Islet precursor cell (in vitro differentiated cells): ENCODE measurements around the gene NRTN.
"Not testable (repeated sequence)": the region's sequence is repeated elsewhere in the genome, so short reads cannot be mapped to it uniquely, and the experiment has no call there.

ENCODE experiments used
- DNase-seq: peaks from one replicate; pipeline ENCODE4 v3.0.0-alpha.2; 2018

Gene NRTN

DNA sequence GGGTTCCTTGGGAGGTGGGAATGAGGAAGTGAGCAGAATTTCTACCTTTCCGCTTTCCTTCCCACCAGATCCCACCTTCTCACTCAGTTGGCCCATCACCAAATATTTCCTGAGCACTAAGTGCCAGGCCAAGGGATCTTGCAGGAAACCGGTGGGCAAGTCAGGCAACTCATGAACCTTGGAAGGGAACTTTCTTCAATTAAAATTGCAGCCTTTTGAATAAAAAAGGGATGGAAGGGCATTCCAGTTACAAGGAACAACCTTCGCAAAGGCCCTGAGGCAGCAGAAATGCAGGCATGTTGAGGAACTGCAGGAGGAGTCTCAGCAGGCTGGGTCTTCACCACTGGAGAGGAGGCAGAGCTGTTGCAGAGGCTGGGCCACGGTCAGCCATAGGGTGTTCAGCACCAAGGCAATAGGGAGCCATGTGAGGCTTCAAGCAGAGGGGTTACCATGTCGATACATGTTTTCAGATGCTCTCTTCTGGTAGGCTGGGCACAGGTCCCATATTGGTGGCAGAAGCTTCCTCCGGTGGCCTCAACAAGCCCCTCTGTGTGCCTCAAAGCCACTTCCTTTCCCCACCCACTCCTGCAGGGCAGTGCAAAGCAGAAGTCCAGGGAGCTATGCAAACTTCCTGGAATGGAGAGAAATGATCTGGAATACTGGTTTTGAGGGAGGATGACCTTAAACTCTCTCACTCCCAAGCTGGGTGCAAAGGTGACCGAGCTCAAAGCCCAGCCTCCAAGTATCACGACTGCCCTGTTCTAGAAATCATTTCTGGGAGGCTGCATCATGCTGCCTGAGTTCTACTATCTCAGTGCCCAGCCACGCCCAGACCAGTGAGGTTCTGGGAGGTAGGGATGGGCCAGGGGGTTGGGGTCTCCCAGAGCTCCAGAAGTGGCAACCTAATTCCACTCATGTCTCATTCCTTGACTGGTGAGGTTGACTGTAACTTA, 34.5 kb downstream of the NRTN start, which contains the start of gene FUT6:
Gene FUT6, minus strand, starts transcription at position 638 of the 953 bp plus-strand sequence. CDS start 7,135 bp downstream, outside the sequence.
- no peak for DNase-seq

DNA sequence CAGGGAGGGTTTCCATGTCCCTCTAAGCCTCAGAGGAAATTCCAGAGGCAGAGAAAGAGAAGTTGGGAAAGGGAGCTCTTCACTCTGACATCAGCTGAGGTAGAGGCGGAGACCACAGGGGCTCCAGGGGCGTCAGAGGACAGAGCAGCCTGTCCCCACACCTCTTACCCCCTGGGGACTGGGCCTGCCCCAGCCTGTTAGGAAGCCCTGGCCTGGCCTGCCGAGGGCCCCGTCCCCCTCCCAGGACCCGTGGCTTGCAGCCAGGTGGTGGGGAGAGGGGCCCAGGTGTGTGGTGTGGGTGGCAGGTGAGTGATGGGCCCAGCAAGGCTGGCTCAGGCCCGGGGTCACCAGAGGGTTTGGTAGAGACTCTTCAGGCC, 36.9 kb downstream of the NRTN start:
- not testable (repeated sequence) for DNase-seq

DNA sequence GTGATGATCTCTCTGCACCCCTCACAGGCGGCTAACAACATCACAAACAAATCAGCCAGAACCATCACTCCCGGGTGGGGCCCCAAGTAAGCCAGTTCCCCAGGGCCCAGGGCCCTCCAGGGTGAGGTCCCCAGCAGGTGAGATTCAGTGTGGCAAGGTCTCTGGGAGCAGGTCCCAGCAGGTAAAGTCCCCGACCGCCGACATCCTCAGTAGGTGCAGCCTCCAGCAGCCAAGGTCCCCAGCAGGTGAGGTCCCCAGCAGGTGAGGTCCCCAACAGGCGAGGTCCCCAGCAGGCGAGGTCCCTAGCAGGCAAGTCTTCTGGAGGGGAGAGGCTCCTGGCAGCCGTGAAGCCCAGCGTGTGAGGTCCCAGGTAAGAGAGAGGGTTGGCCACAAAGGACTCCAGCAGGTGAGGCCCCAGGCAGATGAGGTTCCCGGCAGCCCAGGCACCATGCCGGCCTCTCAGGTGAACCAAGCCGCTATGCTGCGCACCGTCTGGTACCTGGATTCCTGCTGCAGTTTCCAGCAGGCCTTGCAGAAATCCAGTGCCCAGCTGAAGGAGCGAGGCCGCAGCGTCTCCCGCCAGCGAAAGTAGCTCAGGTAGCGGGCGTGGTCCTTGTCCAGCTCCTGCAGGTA, 38.5 kb downstream of the NRTN start:
- DNase-seq: no peak

DNA sequence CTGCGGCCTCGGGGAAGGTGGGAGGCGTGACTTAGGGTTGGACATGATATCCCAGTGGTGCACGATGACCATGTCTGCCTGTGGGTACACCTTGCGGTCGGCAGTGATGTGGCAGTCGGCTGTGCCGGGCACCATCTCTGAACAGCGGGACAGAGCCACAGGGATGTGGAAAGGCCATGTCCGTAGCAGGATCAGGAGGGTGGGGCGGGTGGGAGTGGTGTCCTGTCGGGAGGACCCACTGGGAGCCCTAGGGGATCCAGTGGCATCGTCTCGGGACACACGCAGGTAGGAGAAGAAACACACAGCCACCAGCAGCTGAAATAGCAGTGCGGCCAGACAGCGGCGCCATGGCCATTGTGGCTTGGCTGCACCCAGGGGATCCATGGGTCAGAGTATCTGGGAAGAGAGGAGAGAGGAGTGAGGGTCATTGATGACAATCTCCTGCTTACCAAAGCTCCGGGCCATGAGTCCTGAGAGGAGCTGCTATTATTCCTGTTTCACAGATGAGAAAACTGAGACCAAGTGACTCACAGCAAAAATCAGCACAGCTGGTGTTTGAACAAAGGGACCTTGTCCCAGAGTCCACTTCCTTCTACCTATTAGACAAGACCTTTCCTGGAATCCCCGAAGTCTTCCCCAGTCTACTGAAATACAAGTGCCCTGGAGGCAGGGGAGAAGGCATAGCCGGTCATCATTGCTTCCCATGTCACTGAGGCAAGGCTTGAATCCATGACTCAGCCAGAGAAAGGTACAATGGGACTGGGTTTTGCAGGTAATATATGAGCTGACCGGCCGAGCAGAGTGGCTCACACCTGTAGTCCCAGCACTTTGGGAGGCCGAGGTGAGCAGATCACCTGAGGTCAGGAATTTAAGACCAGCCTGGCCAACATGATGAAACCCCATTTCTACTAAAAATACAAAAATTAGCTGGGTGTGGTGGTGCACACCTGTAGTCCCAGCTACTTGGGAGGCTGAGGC, 39.9 kb downstream of the NRTN start:
- peak; percentile 53 for DNase-seq

DNA sequence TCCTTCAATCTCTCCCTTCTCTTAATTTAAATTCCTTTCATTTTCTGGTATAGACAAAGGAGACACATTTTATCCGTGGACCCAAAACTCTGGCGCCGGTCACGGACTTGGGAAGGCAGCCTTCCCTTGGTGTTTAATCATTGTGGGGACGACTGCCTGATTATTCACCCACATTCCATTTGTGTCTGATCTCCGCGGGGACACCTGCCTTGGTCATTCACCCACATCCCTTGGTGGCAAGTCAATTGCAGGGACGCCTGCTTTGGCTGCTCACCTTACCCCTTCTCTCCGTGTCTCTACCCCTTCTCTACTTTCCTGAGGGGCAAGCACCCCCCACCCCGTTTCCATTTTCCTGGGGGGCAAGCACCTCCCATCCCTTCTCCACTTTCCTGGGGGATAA, 43.0 kb downstream of the NRTN start:
- DNase-seq: not testable (repeated sequence)

DNA sequence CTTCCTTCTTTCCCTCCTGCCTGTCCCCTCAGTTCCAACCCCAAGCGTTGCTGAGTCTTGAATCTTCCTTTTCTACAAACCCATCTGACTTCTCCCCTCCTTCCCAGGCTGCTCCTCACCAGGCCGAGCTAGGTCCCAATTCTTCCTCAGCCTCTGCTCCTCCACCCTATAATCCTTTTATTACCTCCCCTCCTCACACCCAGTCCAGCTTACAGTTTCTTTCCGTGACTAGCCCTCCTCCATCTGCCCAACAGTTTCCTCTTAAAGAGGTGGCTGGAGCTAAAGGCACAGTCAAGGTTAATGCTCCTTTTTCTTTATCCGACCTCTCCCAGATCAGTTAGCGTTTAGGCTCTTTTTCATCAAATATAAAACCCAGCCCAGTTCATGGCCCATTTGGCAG, 43.8 kb downstream of the NRTN start:
- DNase-seq: not testable (repeated sequence)

DNA sequence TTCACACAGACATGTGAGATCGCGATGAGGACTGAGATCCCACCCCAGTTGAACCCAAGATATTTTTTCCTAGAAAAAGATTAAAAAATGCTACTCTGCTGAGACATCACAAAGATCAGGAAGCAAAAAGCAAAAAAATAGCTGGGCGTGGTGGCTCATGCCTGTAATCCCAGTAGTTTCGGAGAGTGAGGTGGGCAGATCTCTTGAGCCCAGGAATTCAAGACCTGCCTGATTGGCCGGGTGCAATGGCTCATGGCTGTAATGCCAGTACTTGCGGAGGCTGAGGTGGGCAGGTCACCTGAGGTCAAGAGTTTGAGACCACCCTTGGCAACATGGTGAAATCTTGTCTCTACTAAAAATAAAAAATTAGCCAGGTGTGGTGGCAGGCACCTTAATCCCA, 45.3 kb downstream of the NRTN start:
- DNase-seq: no peak

DNA sequence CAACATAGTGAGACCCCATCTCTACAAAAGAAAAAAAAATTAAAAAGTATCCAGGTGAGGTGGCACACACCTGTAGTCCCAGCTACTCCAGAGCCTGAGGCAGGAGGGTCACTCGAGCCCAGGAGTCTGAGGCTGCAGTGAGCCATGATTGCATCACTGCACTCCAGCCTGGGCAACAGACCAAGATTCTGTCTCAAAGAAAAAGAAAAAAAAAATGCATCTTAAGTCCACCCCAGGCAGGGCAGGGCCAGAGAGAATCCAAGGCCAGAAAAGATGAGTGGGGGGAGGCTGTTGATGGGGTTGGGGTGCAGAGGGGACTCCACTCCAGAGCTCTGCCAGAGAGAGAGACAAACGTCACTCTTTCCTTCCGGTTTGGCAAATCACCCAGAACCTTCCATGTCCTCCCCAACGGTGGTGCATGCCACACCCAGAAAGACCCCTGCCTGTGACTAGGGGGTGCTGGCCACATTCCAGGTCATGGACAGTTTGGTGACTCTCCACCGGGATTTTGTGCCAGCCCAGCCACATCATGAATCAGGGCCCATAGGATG, 46.0 kb downstream of the NRTN start:
- DNase-seq: no peak

DNA sequence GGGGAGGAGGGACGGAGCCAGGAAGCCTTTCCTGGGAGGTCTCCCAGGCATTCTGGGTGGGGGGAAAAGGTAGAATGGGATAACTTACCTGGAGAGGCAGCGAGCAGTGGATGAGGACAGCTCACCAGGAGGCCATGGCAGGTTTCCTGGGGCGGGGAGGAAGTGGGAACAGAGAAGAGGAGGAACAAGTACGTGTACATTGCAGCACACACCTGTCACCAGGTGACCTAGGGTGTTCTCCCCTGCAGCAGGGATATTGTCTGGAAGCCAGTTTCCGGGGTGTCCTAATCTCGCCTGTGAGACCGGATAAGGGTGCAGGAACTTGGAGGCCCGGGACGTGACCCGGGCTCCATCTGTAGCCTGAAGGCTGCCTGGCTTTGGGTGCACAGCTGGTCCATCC, 46.4 kb downstream of the NRTN start, which contains the start of gene FUT3:
Gene FUT3, minus strand, starts transcription at position 148 of the 400 bp plus-strand sequence.
- no peak for DNase-seq

DNA sequence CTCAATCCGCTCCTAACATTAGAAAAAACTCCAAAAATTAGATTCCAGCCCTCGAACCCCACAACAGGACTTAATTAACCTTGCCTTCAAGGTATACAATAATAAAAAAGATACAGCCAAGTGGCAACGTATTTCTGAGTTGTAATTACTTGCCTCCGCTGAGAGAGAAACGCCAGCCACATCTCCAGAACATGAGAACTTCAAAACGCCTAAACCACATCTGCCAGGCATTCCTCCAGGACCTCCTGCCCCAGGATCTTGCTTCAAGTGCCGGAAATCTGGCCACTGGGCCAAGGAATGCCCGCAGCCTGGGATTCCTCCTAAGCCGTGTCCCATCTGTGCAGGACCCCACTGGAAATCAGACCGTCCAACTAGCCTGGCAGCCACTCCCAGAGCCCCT, 49.3 kb downstream of the NRTN start:
- not testable (repeated sequence) for DNase-seq

DNA sequence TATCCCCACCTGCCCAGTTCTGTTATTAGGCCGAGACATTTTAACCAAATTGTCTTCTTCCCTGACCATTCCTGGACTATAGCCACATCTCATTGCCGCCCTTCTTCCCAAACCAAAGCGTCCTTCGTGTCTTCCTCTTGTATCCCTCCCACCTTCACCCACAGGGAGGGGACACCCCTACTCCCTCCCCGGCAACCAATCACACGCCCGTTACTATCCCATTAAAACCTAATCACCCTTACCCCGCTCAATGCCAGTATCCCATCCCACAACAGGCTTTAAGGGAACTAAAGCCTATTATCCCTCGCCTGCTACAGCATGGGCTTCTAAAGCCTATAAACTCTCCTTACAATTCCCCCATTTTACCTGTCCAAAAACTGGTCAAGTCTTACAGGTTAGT, 50.3 kb downstream of the NRTN start:
- DNase-seq: not testable (repeated sequence)

DNA sequence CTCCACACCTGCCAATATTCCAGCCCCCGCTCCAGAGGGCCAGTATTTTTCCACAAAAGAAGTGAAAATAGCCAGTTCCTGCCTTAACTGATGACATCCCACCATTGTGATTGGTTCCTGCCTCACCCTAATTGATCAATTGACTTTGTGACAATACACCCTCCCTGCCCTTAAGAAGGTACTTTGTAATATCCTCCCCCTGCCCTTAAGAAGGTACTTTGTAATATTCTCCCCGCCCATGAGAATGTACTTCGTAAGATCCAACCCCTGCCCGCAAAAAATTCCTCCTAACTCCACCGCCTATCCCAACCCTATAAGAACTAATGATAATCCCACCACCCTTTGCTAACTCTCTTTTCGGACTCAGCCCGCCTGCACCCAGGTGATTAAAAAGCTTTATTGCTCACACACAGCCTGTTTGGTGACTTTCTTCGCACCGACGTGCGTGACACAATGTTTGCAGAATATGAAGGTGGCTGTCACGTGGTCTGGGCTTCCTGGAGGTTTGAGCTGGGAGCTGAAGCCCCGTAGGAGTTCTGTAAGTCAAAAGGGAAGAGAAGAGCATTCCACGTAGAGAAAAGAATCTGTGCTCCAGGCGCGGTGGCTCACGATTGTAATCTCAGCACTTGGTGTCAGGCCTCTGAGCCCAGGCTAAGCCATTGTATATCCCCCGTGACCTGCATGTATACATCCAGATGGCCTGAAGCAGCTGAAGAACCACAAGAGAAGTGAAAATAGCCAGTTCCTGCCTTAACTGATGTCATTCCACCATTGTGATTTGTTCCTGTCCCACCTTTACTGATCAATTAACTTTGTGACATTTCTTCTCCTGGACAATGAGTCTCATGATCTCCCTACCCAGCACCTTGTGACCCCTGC, 52.6 kb downstream of the NRTN start:
- no peak for DNase-seq

DNA sequence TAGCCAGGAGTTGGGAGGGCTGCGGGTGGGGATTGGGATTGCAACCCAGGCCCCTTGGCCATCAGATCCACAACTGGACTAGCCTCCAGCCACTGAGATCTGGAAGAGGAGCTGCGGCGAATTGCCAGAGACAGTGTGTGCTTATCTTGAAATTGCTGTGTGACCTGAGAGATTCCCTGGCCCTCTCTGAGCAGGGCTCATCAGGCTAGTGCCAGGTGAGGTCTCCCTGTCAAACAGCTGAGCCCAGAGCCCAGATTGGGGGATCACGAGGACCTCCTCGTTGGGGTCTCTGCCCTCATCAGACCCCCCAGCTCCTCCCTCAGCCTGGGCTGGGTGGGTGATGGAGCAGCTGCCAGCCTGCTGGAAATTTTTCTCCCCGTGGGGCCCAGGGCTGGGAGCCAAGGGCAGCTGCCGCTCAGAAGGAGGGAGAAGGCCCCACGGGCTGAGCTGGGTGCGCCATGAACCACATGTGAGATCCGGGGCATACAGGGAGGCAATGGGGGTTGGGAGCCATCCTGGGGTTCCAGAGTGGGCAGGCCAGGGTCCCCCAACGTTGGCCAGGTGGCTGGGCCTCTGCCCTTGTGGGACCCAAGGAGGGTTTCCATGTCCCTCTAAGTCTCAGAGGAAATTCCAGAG, 58.3 kb downstream of the NRTN start:
- DNase-seq: no peak

DNA sequence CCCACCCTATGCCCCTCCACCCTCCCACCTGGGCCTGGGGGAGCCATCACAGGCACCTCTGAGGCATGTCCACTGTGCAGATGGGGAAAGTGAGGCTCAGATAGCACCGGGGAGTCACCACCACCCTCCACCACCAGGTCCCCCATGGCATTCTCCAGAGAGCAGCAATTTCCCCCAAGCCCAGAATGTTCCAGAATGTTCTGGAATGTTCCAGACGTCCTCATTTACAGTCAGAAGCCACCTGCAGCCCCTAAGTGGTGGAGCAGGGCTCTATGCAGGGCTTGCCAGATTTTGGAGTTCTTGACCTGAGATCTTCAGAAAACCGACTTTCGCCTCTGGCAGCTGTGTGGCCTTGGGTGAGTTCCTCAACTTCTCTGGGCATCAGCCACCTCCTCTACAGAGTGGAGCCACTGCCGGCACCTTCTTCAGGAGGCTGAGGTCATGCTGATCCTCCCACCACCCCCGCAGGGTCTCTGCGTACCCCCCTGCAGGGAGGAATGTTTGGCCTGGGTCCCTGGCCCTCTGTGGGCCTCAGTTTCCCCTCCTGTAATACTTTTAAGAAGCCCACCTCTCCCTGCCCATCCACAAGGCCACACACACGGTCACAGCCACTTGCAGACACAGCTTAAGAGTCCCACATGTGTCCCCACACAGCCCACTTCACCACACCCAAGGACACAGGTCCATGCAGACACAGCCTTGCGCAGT, 59.3 kb downstream of the NRTN start:
- DNase-seq: no peak

DNA sequence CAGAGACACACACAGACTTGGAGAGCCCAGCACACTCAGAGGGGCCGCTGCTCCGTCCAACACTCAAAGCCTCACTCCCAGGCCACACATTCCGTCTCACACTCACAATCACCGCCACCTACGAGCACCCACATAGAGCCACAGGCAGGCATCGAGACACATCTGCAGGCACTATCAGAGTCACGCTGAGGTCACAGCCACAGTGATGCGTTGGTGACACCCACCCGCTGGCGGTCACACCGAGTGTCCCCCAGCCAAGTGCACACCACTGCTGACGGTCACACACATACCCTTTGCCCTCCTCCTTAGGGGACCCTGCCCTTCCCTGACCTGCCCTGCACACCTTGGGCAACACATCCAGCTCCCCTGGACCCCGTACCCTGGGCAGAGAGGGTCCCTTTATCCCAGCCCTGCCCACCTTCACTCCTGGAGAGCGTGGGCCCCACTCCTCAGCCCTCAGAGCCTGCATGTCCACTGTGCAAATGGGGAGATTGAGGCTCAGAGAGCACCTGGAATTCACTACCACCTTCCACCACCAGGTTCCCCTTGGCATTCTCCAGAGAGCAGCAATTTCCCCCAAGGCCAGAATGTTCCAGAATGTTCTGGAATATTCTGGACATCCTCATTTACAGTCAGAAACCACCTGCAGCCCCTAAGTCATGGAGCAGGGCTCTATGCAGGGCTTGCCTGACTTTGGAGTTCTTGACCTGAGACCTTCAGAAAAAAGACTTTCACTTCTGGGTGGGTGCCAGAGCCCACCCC, 60.0 kb downstream of the NRTN start:
- no peak for DNase-seq

DNA sequence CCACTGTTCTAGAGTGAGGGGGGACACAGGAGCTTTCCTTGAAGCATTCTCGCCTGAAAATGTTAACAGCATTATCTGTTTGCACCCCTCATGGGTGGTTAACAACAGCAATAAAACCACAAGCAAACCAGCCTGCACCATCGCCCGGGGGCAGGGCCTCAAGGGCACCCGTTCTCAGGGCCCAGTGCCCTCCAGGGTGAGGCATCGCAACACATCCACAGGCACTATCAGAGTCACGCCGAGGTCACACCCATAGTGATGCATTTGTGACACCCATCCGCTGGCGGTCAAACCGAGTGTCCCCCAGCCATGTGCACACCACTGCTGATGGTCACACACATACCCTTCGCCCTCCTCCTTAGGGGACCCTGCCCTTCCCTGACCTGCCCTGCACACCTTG, 60.9 kb downstream of the NRTN start:
- DNase-seq: no peak

DNA sequence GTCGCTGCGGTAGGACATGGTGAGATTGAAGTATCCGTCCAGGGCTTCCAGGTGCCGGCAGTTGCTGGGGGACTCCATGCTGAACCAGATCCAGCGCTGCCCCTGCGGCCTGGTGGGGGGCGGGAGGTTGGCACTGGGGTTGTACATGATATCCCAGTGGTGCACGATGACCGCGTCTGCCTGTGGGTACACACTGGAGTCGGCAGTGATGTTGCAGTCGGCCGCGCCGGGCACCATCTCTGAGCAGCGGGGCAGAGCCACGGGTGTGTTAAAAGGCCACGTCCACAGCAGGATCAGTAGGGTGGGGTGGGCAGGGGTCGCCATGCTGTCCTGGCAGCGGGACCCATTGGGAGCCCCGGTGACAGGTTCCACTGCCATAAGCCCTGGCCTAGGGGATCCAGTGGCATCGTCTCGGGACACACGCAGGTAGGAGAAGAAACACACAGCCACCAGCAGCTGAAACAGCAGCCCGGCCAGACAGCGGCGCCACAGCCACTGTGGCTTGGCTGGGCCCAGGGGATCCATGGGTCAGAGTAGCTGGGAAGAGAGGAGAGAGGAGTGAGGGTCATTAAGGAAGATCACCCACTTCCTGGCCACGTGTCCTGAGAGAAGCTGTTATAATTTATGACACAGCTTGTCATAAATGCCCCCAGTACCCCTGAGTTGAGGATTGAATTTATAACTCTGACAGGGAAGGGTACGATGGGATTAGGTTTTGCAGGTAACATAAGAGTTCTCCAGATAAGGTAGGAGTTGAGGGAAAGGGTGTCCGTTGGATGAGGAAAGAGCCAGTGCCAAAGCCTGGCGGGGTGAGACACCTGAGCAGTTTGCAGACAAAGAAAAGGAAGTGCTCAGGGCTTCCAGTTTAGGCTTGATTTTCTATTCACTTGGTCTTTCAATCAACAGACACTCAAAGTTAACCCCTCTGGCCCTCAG, 62.6 kb downstream of the NRTN start:
- no peak for DNase-seq

DNA sequence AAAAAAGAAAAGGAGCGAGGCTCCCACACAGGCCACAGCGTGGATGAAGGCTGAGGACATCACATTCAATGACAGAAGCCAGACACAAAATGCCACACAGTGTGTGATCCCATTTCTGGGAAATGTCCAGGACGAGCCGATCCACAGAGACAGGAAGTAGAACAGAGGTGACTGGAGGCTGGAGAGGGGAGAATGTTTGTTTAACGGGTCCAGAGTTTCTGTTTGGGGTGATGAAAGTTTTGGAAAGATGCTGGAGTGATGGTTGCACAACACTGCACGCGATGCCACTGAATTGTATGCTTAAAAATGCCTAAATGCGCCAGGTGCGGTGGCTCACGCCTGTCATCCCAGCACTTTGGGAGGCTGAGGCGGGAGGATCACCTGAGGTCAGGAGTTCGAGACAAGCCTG, 66.1 kb downstream of the NRTN start:
- no peak for DNase-seq
